ENCODE data around the gene CLEC3B. TPM values are rescaled to one million over a fixed set of nuclear protein-coding genes. Genes with fewer than 3 reads are reported as not detected.

CLEC3B gene
- total RNA-seq, 2 donors from 2014 or later = 9.6 to 28.9 TPM

DNA sequence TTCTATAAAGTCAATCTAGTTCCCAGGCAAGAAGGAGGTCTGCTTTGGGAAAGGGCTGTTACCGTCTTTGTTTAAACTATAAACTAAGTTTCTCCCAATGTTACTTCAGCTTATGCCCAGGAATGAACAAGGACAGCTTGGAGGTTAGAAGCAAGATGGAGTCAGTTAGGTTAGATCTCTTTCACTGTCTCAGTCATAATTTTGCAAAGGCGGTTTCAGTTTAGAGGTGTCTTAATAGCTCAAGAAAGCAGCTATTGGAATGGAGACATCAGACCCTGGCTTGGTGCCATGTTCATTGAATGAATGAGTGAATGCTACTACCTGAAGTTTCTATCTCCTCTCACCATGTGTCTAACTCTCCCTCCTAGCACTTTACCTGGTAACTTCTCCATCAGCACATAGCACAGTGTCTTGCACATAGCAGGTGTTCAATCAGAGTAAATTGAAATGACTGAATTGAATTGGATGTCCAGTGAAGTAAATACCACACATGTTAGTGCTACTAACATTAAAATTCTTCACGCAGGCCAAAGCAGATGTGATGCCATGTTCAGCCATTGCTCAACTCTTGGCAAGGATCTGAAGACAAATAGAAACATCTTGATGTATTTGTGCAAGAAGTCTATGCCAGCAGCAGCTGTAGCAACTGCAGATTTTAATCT lies 28.2 kb downstream of the CLEC3B start:
- Histone ChIP-seq H3K9ac (ENCODE audit: low read depth in 2 of 2, low read length in 2 of 2) (no peak overlapping the region), H3K27ac (no peak overlapping the region)
- intact Hi-C loops (cut with DNase I) = no loop called here

DNA sequence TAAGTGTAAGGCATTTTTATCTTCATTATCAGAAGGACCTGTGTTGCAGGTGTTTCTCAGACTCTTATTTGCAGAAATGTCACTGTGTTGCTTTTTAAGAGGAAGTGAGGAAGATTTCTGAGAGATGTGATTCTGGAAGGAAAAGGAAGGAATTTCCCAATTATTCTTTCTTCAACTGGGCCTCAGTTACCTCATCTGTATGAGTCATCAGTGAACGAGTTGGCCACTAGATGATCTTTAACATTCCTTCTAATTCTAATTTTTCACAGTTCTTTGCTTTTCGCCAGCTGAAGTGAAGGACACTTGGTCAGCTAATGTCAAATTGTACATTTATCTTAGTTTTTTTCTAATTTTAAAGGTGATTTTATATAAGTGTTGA lies 28.9 kb downstream of the CLEC3B start:
- H3K36me3 ChIP-seq = no peaks in the 10 kb centered on the region
- H3K27ac ChIP-seq = peak overlapping the region; percentile 17
- intact Hi-C loops (cut with DNase I) = no loop called here
- H3K4me1 ChIP-seq = no peaks in the 10 kb centered on the region
- H3K9me3 ChIP-seq = no peaks in the 10 kb centered on the region
- no peak overlapping the region for H3K9ac ChIP-seq (ENCODE audit: low read depth in 2 of 2, low read length in 2 of 2)
- TF ChIP-seq, protein P1, sequence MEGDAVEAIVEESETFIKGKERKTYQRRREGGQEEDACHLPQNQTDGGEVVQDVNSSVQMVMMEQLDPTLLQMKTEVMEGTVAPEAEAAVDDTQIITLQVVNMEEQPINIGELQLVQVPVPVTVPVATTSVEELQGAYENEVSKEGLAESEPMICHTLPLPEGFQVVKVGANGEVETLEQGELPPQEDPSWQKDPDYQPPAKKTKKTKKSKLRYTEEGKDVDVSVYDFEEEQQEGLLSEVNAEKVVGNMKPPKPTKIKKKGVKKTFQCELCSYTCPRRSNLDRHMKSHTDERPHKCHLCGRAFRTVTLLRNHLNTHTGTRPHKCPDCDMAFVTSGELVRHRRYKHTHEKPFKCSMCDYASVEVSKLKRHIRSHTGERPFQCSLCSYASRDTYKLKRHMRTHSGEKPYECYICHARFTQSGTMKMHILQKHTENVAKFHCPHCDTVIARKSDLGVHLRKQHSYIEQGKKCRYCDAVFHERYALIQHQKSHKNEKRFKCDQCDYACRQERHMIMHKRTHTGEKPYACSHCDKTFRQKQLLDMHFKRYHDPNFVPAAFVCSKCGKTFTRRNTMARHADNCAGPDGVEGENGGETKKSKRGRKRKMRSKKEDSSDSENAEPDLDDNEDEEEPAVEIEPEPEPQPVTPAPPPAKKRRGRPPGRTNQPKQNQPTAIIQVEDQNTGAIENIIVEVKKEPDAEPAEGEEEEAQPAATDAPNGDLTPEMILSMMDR (IDR thresholded peaks at IDR 0.05) = no peak
- H3K27me3 ChIP-seq = no peaks in the 10 kb centered on the region
- no peak for DNase-seq
- no peak overlapping the region for H3K4me3 ChIP-seq

More for the DNA sequence above, 28.2 kb downstream of the CLEC3B start:
- H3K4me3 ChIP-seq = no peak overlapping the region
- H3K4me1 ChIP-seq = no peaks in the 10 kb centered on the region
- DNase-seq = no peak
- no peaks in the 10 kb centered on the region for H3K36me3 ChIP-seq
- TF ChIP-seq, protein P1 (IDR thresholded peaks at IDR 0.05) = no peak
- H3K27me3 ChIP-seq = no peaks in the 10 kb centered on the region
- H3K9me3 ChIP-seq = no peaks in the 10 kb centered on the region

DNA sequence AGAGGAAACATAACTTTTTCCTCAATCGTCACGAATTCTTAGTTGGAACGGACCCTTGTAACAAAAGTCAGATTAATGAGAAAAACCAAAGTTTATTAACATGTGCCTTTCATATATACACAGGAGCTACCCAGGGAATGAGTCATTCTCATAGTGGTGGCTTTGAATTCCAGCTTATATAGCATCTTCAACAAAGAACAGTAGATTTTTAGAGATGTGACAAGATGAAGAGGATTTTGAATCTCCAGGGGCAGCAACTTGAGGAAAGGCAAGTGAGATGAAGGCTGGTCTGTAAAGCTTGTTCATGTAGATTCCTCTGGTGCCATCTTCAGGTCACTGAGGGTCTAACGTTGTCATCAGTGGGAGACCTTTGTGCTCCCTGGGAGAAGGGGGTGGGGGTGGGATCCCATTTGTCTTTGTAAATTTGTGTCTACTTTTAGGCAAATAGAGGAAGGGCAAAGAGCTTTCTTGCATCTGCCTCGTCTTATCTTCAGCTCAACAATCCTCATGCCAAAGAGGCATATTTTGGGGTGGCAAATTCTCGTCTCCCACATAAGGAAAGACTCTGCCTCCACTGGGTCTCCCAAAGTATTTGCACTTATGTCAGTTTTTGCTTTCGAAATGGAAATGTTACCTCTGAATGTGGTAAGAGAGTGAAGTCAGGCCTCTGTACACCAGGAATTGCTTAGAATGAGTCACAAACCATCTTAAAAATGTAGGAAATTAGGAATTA lies 29.5 kb downstream of the CLEC3B start:
- no peaks in the 10 kb centered on the region for H3K27me3 ChIP-seq
- no peaks in the 10 kb centered on the region for H3K4me1 ChIP-seq
- DNase-seq = no peak
- no peaks in the 10 kb centered on the region for H3K9me3 ChIP-seq
- no peak overlapping the region for H3K9ac ChIP-seq (ENCODE audit: low read depth in 2 of 2, low read length in 2 of 2)
- H3K27ac ChIP-seq = peak overlapping the region; percentile 17
- no peaks in the 10 kb centered on the region for H3K36me3 ChIP-seq
- no peak overlapping the region for H3K4me3 ChIP-seq
- intact Hi-C loops (cut with DNase I) = no loop called here
- TF ChIP-seq, protein P1 (IDR thresholded peaks at IDR 0.05) = no peak

DNA sequence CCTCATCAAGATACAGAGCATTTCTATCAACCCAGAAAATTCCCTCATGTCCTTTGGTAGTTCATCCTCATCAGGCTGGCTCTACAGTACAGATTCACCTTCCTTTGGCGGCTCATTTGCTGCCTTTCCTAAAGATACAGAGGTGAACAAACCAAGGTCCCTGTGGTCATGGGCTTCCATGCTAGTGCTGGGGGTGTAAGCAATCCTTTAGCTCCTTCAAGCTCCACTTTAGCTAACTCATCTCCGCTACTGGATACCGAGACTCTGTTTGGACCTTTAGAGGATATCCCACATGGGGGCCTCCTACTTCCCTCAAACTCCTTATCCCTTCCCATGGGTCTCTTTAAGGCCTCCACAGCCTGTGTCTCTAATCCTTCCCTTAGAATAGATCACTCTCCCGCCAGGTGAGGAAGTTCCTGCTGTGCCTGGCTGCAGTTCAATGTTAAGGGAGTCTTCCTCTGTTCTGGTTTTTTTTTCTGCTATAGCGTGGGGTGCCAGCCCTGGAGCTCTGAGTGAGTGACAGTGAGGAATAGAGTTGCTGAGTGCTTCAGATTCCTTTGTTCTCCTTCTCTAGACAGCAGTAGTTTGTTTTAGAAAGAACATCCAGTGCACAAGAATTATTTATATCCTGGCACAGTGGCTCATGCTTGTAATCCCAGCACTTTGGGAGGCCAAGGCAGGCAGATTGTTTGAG lies 30.7 kb downstream of the CLEC3B start:
- H3K9ac ChIP-seq (ENCODE audit: low read depth in 2 of 2, low read length in 2 of 2) = no peak overlapping the region
- H3K4me3 ChIP-seq = no peak overlapping the region
- H3K9me3 ChIP-seq = no peaks in the 10 kb centered on the region
- peak overlapping the region; percentile 28 for H3K27ac ChIP-seq
- no peaks in the 10 kb centered on the region for H3K36me3 ChIP-seq
- TF ChIP-seq, protein P1 (IDR thresholded peaks at IDR 0.05) = no peak
- no peaks in the 10 kb centered on the region for H3K4me1 ChIP-seq
- no peaks in the 10 kb centered on the region for H3K27me3 ChIP-seq
- intact Hi-C loops (cut with DNase I) = no loop called here
- DNase-seq = no peak

DNA sequence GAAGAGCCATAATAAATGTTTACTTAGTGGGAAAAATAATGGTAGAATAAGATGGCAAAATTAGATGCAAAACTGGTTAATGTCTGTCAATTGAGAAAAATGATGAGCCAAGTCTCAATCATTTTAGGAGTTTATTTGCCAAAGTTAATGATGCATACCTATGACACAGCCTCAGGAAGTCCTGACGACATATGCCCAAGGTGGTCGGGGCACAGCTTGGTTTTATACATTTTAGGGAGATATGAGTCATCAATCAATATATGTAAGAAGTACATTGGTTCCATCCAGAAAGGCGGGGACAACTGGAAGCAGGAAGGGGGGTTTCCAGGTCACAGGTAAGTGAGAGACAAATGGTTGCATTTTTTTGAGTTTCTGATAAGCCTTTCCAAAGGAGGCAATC lies 31.5 kb downstream of the CLEC3B start:
- TF ChIP-seq, protein P1 (IDR thresholded peaks at IDR 0.05) = no peak
- Histone ChIP-seq H3K4me3 (no peak overlapping the region), H3K36me3 (no peaks in the 10 kb centered on the region), H3K9ac (ENCODE audit: low read depth in 2 of 2, low read length in 2 of 2) (no peak overlapping the region), H3K9me3 (no peaks in the 10 kb centered on the region), H3K4me1 (no peaks in the 10 kb centered on the region), H3K27me3 (no peaks in the 10 kb centered on the region), H3K27ac (no peak overlapping the region)
- no peak for DNase-seq
- intact Hi-C loops (cut with DNase I) = no loop called here
